HG02943 (cell line): Measurements from ENCODE around the gene NUMB.
"Not testable (repeated sequence)": the region's sequence is repeated elsewhere in the genome, so short reads cannot be mapped to it uniquely, and the experiment has no call there.

Experiments
- ATAC-seq: cut with Tn5 transposase; IDR thresholded peaks from one replicate; pipeline ENCODE4 v1.9.1; 2021; ENCODE audit warnings: mild to moderate bottlenecking, low read depth, moderate library complexity; ENCODE audit not compliant: unreplicated experiment

Gene NUMB

DNA sequence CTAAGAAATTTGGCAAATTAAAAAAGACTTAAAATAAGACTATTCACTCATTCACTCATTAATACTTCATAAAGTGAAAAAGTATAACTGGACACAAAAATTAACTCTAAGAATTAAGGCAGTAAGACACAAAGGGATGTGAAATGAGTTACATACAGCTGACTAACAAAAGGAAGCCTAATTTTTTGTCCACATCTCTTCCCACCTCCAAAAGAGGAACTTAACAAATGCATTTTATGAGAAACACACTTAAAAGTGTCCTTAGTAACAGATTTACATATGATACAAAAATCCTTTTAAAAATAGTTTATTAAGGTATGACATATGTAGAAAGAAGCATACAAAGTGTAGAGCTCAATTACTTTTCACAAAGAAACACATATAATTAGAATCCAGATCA lies 88.9 kb downstream of the NUMB start:
- no peak for ATAC-seq

DNA sequence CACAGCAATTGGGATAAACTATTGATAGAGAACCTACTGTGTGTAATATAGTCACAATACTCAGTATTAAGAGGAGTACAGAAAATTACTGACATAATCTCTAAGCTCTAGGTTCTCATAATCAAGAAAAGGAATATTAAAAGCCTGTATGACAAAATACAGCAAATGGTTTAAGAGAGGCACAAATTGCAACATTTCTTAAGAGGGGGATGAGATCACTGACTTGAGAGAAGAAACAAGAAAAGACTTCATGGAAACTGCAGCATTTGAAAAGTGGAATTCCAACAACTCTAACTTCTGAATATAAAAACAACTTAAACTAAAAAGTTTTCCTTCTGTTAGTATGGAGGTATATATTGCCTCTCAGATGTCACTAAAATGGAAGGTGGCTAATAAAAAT lies 89.7 kb downstream of the NUMB start:
- no peak for ATAC-seq

- ATAC-seq = no peak
These were observed 92.6 kb downstream of the NUMB start for GRCh38 chr14:73365727-73366126.

DNA sequence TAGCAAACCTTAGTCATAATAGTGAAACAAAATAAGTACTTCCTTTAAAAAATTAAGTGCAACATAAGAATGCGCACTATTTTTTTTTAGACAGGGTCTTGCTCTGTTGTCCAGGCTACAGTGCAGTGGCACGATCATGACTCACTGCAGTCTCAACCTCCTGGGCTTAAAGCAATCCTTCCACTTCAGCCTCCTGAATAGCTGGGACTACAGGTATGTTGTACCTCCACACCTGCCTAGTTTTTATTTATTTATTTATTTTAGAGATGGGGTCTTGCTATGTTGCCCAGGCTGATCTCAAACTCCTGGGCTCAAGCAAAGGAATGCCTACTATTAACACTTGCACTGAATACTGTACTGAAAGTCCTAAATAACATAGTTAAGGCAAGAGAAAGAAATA lies 93.8 kb downstream of the NUMB start:
- no peak for ATAC-seq

DNA sequence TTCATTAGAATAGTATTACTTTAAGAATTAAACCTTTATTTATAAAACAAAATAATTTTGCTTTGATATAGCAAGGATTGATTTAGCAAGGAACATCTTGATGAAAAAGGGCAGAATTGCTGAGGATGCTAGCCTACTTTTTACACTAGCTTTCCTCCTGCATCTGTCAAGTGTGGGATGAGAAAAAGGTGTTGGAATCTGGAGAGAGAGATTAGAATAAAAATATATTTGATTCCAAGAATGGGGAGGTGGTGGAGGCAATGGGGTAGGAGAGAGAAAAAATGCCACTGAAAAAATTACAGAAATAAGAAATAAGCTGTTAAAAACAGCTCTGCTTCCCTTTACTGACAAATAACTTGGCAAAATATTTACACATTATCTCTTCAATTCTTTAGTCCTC lies 98.9 kb downstream of the NUMB start:
- ATAC-seq = no peak

DNA sequence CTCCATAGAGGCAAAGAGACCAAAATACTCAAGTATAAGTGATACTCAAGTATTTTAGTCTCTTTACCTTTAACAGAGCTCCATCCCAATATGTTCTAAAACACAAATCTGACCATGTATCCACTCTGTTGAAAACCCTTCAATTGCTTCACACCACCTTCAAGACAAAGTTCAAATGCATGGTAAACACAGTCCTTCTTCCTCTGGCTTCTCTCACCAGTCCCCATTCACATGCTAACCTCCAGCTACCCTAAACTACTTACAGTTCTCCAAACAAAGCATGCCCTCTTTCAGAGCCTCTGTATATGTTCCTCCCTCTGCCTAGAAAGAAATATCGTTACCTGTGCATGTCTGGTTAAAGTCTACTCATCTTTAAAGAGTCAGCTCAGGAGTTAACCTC lies 100.2 kb downstream of the NUMB start:
- ATAC-seq = no peak

GRCh38 chr14:73349091-73349490 lies 109.3 kb downstream of the NUMB start:
- ATAC-seq = not testable (repeated sequence)

- no peak for ATAC-seq
These were observed 114.0 kb downstream of the NUMB start for GRCh38 chr14:73344319-73344718.

- ATAC-seq = no peak
These were observed 115.7 kb downstream of the NUMB start for GRCh38 chr14:73342670-73343069.

DNA sequence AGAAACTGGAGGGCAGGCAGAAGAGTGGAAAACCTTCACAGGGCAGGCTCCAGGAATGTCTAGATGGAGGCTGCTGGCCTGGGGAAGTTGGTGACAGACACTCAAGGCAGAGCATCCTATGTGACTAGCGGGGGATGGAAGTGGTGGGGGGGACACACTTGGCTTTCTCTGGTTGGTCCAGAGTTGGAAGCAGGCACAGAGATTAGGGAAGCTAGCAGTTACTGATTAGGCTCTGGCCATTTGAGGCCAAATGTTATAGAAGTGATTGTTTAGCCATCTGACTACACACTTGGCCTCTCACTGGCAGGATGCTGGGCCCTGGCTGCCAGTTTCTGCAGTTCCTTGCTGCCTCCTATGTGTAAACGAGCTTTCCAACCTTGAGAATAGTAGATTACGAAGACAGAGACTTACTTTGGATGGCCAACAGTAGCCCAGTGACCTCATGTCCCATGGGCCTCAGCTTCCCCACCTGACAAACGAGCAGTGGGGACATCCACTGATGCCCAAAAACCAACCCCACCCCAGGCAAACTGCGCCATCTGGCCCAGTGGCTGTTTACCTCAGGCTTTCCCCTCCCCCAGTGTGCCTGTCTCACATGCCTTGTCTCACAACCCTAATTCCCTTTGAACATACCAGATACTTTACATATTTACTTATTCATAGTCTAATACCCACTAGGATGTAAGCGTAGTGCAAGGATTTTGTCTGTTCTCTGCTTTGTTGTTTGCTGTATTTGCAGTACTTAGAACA lies 118.3 kb downstream of the NUMB start:
- no peak for ATAC-seq

DNA sequence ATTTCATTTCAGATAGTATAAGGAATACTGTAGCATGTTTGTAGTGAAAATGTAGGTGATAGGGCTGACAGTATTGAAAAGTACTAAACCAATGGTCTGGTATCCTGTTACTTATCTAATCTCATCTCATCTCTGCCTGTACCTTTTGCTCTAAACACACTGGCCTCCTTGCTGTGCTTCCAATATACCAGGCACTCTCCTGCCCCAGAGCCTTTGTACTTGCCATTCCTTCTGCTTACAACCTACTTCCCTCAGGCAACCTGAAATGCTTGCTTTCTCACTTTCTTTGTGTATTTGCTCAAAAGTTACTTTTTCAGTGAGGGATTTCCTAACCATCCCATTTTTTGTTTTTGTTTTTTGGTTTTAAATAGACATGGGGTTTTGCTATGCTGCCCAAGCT lies 119.1 kb downstream of the NUMB start:
- no peak for ATAC-seq

DNA sequence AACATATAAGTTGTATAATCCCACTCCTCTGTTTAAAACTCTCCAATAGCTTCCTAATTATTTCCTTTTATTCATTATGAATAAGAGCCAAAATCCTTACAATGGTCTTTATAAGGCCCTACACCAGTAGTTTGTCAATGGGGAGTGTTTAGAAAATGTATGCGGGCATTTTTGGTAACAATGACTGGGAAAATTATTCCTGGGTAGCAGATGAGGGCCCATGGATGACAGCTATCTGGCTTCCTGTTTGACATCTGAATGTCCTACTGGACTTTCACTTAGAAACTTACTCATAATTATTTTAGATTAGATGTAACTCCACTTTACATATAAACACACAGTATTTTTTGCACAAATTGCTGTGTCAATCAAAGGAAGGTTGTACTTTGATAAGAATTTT lies 119.8 kb downstream of the NUMB start:
- no peak for ATAC-seq

DNA sequence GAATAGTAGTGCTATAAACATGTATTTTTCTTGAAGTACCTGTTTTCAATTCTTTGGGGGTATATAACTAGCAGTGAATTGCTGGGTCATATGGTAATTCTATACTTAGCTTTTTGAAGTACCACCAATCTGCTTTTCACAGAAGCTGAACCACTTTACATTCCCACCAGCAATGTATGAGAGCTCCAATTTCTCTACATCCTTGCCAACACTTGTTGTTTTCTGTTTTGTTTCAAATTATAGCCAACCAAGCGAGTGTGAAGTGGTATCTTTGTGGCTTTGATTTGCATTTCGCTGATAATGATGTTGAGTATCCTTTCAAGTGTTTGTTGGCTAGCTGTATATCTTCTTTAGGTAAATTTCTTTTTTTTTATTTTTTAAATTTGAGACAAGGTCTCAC lies 125.3 kb downstream of the NUMB start:
- ATAC-seq = no peak

DNA sequence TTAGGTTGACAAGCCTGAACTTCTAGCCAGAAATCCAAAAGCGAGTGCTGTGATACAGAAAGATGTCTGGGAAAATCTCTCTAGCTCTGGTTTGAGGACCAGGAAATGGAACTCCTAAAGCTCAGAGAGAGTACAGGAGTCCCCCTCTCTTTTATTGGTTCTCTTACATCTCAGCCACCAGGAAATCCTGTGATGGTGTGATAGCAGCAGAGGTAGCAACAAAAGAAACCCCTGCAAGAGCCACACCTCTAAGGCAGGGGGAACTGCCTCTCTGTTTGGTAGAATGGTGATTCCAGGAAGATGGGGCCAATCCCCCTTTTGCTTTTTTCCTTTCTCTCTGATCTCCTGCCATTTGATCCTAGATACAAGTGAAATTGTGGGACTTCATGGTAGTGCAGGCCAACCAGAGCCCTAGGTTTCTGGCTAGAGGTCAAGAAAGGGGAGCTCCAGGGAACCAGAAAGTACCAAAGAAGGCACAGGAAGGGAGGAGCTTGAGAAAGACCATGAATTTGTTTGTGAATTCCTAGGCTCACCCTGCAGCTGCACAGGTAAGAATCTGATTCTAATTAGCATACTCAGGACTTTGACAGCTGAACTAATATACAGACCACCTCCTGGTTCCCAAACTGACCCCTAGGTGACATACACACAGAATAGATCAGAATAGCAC lies 132.6 kb downstream of the NUMB start:
- ATAC-seq = no peak

- ATAC-seq = no peak
These were observed 133.3 kb downstream of the NUMB start for GRCh38 chr14:73325063-73325462.

DNA sequence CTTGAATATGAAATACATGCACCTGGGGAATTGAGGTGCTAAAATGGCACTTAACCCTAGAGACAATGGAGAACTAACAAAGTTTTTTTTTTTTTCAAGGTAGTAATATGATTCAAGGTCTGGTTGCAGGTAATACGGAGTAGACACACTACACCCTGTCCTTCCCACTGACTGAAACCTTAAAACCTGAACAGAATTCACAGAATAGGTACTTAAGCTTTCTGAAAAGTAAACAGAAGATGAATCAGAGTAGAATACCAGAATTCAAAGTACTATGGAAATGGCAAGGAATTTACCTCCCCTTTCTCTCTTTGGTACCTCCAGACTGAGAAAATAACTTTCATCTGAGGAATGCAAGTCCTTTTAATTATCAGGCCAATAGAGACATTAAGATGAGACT lies 133.8 kb downstream of the NUMB start:
- no peak for ATAC-seq

- no peak for ATAC-seq
These were observed 134.4 kb downstream of the NUMB start for GRCh38 chr14:73323896-73324399.

DNA sequence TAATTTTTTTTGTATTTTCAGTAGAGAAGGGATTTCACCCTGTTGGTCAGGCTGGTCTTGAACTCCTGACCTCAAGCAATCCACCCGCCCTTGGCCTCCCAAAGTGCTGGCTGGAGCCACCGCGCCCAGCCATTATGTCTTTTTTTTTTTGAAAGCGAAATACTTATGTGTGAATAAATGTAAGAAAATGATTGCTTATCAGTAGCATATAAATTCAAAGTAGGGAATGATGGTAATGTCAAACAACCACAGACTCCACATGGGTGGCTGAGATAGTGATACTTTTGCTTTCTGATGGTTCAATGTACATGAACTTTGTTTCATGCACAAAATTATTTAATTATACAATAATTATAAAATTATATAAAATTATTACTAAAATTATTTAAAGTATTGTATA lies 145.2 kb downstream of the NUMB start:
- no peak for ATAC-seq

DNA sequence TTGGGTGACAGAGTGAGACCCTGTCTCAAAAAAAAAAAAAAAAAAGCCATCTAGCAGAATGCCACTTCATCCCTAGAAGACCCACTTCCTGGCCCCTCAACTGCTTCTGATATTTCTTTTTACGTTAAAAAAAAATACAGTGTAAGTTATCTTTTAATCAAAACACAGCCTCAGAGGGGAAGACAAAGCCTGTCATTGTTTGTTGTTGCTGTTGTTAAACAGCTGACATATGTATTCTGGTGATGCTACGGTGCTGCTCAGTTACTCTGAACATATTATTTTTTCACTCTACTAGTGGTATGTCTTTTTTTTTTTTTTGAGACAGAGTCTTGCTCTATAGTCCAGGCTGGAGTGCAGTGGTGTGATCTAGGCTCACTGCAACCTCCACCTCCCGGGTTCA lies 145.7 kb downstream of the NUMB start:
- no peak for ATAC-seq

DNA sequence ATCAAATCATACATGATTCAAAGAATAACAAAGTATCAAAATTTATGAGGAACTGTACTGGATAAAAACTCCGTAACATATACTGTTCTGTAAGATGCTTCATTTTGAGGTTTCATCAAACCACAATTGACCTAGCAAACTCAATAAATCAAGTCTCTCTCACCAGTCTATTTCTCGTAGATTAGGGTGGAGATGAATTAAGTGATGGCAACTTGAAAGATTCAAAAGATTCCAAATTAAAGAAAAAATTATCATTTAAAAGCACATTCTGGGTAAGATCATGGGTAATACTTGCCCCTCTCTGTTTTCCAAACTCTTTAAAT lies 146.7 kb downstream of the NUMB start:
- no peak for ATAC-seq

- ATAC-seq = not testable (repeated sequence)
These were observed 149.1 kb downstream of the NUMB start for GRCh38 chr14:73309207-73309606.

DNA sequence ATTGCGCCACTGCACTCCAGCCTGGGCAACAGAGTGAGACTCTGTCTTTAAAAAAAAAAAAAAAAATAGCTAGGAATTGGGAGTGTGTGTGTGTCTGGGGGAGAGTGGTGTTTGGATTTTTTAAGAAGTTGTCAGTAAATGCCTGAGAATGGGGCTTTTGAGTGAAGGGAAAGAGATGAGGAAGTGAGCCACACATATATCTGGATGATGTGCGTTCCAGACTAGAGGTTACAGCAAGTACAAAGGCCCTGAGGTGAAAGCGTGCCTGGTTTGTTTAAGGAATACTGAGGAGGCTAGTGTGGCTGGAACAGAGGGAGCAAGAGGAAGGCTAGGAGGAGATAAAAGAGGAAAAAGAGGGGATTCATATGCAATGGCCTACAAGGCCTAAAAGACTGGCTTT lies 151.1 kb downstream of the NUMB start:
- ATAC-seq = no peak
